ENCODE results near the gene RPL13. TPM values are rescaled to one million over a fixed set of nuclear protein-coding genes. Genes with fewer than 3 reads are reported as not detected.

RPL13 gene
- total and polyA plus RNA-seq, 2 donors (not counting 1 experiment from before 2014, with no cell fraction given), result 1,442 to 3,823 TPM

- Histone ChIP-seq H2AFZ (ENCODE audit: low read length) (no peak overlapping the region), H3K9me3 (ENCODE audit: control insufficient read depth, insufficient read depth, low read depth, low read length) (no peaks in the 10 kb centered on the region), H3K4me1 (ENCODE audit: control insufficient read depth, extremely low read depth, insufficient read depth, low read length) (no peaks in the 10 kb centered on the region), H3K27me3 (ENCODE audit: control insufficient read depth, insufficient read depth, low read length) (no peaks in the 10 kb centered on the region), H4K20me1 (ENCODE audit: control insufficient read depth, extremely low read depth, insufficient read depth, low read length) (no peaks in the 10 kb centered on the region), H3K4me2 (ENCODE audit: extremely low read depth, insufficient read depth, low read length) (no peak overlapping the region), H3K36me3 (ENCODE audit: control insufficient read depth, insufficient read depth, low read length) (peaks cover 21% of the 10 kb centered on the region), H3K79me2 (ENCODE audit: control insufficient read depth, insufficient read depth, low read length) (no peaks in the 10 kb centered on the region), H3K27ac (ENCODE audit: insufficient read depth, low read length) (no peak overlapping the region), H3K4me3 (replicated peaks in 1 of 4; ENCODE audit: control extremely low read depth in 1 of 4, insufficient read depth in 1 of 4, low read depth in 3 of 4, low read length in 4 of 4) (no peak overlapping the region), H3K9ac (ENCODE audit: insufficient read depth, low read length) (no peak overlapping the region)
- no peak for TF ChIP-seq CTCF (conservative IDR thresholded peaks at IDR 0.05 in 1 of 2, IDR thresholded peaks at IDR 0.05 in 1 of 2; ENCODE audit: low read depth in 1 of 2, low read length in 2 of 2)
- DNase-seq (ENCODE audit: low read depth in 2 of 2), result no peak
These were observed 12.6 kb upstream of the RPL13 start for GRCh38 chr16:89547860-89548259.

- Histone ChIP-seq H3K9ac (ENCODE audit: insufficient read depth, low read length) (no peak overlapping the region), H3K9me3 (ENCODE audit: control insufficient read depth, insufficient read depth, low read depth, low read length) (no peaks in the 10 kb centered on the region), H3K79me2 (ENCODE audit: control insufficient read depth, insufficient read depth, low read length) (no peaks in the 10 kb centered on the region), H4K20me1 (ENCODE audit: control insufficient read depth, extremely low read depth, insufficient read depth, low read length) (no peaks in the 10 kb centered on the region), H3K27me3 (ENCODE audit: control insufficient read depth, insufficient read depth, low read length) (no peaks in the 10 kb centered on the region), H3K36me3 (ENCODE audit: control insufficient read depth, insufficient read depth, low read length) (peaks cover 22% of the 10 kb centered on the region), H2AFZ (ENCODE audit: low read length) (no peak overlapping the region), H3K4me2 (ENCODE audit: extremely low read depth, insufficient read depth, low read length) (no peak overlapping the region), H3K4me1 (ENCODE audit: control insufficient read depth, extremely low read depth, insufficient read depth, low read length) (no peaks in the 10 kb centered on the region), H3K4me3 (replicated peaks in 1 of 4; ENCODE audit: control extremely low read depth in 1 of 4, insufficient read depth in 1 of 4, low read depth in 3 of 4, low read length in 4 of 4) (no peak overlapping the region), H3K27ac (ENCODE audit: insufficient read depth, low read length) (no peak overlapping the region)
- TF ChIP-seq EZH2 (IDR thresholded peaks at IDR 0.05; ENCODE audit: low read length, missing control alignments), result no peak
- TF ChIP-seq CTCF (conservative IDR thresholded peaks at IDR 0.05 in 1 of 2, IDR thresholded peaks at IDR 0.05 in 1 of 2; ENCODE audit: low read depth in 1 of 2, low read length in 2 of 2), result no peak
- DNase-seq (ENCODE audit: low read depth in 2 of 2), result no peak
These were observed 12.0 kb upstream of the RPL13 start for GRCh38 chr16:89548344-89549006.

GRCh38 chr16:89549007-89549700 is 11.3 kb upstream of the RPL13 start:
- Histone ChIP-seq H3K9me3 (ENCODE audit: control insufficient read depth, insufficient read depth, low read depth, low read length) (no peaks in the 10 kb centered on the region), H3K36me3 (ENCODE audit: control insufficient read depth, insufficient read depth, low read length) (peaks cover 27% of the 10 kb centered on the region), H2AFZ (ENCODE audit: low read length) (no peak overlapping the region), H4K20me1 (ENCODE audit: control insufficient read depth, extremely low read depth, insufficient read depth, low read length) (no peaks in the 10 kb centered on the region), H3K9ac (ENCODE audit: insufficient read depth, low read length) (no peak overlapping the region), H3K27ac (ENCODE audit: insufficient read depth, low read length) (no peak overlapping the region), H3K79me2 (ENCODE audit: control insufficient read depth, insufficient read depth, low read length) (no peaks in the 10 kb centered on the region), H3K4me3 (replicated peaks in 1 of 4; ENCODE audit: control extremely low read depth in 1 of 4, insufficient read depth in 1 of 4, low read depth in 3 of 4, low read length in 4 of 4) (no peak overlapping the region), H3K4me1 (ENCODE audit: control insufficient read depth, extremely low read depth, insufficient read depth, low read length) (no peaks in the 10 kb centered on the region), H3K27me3 (ENCODE audit: control insufficient read depth, insufficient read depth, low read length) (no peaks in the 10 kb centered on the region), H3K4me2 (ENCODE audit: extremely low read depth, insufficient read depth, low read length) (no peak overlapping the region)
- DNase-seq (ENCODE audit: low read depth in 2 of 2), result no peak
- no peak for TF ChIP-seq EZH2 (IDR thresholded peaks at IDR 0.05; ENCODE audit: low read length, missing control alignments)
- no peak for TF ChIP-seq CTCF (conservative IDR thresholded peaks at IDR 0.05 in 1 of 2, IDR thresholded peaks at IDR 0.05 in 1 of 2; ENCODE audit: low read depth in 1 of 2, low read length in 2 of 2)

All from fibroblast of lung (primary cell).